GDM1 (cell line): ENCODE measurements around the gene ST6GALNAC3.
A peak's percentile ranks its signal among the peaks of the same experiment; 100 is the strongest.
"Not testable (repeated sequence)": the region's sequence is repeated elsewhere in the genome, so short reads cannot be mapped to it uniquely, and the experiment has no call there.

Experiments
- DNase-seq: peaks from one replicate; lab custom pipeline; 2025; lab: John Stamatoyannopoulos, UW

Gene ST6GALNAC3

DNA sequence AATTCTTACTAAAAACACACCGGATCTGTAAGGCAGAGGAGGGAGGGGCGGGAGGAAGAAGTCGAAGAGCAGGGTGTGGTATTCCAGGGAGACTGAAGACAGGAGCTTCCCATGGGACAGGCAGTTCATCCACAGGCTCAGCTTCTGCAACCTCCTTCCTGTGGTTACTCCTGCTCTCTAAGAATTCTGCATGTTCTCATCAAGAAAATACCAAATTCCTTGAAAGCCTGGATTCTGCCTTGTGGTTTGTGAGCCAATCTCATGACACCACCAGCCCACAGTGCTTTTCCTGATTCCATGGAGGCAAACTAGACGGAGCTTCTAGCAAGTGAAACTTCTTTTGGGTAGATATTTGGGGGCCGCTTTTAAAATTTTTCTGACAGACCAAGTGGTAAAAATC is 1.1 kb upstream of the ST6GALNAC3 start:
- no peak for DNase-seq

DNA sequence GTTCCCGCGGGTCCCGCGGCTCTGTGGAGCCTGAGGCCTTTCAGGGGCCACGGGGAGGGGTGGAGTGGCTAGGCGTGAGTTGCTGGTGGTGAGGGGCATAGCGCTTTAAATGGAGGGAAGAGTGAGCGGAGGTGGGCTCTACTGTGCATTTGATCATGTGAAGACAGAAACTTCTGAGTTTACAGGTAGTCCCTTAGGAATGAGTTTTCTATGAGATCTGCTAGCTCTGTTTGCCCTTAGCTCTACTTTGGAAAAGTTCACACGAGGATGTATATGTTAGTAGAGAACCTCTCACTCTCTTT is 593 bp downstream of the ST6GALNAC3 start:
- DNase-seq, result no peak

DNA sequence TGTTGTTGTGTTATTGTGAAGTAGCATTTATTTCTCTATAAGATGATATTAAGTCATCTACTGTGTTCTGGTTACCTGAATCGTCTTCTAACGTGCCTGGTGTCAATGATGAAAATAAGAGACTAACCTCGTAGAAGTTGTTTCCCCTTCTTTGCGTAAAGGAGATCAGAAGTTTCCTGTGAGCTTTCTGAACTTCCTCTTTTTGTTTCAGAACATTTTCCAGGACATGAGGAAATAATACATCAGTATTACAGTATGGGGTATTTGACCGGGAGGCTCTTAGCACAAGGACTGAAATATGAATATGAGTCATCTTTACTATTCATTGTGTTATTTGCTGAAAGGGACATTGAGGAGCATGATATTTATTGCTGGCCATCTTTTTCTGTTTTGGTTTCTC is 1.3 kb downstream of the ST6GALNAC3 start:
- DNase-seq, result peak; percentile 55

DNA sequence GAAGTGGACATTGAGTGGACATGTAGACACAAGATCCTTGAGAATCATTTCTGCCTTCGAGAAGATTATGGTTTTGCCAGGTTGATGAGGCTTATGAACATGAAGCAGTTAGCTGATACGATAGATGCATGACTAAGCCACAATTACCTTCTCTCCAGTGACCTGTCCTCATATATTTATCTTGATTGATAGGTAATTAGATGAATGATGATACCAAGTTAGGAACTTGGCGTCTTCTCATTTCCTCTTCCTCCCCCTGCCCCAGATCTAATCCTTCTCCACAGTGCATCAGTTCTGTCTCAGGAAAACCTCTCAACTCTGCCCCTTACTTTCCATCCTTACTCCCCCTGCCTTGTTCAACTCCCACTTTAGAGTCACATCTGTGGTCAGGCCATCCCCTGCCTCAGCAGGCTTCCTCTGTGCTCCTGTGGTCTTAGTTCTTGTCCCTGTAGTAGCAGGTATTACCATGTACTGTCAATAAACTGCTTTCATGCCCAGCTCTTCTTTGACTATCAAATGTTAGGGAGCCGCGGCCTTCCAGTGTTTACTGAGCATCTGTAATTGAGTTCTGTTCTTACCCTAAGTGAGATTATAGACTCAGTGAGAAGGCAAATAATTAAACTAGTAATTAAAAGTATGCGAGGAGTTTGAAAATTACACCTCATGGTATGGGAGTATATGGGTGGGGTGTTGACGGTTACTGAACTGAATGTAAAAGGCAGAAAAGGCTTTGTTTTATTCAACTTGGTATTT is 5.1 kb downstream of the ST6GALNAC3 start:
- no peak for DNase-seq

DNA sequence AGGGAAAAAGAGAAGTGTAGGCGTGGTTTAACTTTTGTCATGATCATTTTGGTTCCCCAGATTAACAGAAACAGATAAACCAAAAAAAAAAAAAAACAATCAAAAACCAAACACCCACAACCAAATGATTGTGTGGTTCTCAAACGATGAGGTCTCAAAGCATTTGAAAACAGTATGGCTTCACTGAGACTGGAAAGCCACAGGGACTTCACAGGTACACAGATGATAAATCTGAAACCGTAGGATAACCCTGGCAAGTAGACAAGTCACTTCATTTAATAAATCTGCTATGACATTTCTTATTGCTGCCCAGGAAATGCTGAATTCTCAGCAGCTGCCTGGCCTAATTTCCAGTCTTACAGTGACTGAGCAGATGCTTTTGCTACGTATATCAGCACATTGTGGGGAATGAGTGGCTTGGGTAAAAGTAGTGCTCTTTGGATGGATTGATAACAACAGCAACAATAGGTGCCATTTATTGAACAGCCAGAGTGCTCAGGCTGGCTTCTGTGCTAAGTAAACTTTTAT is 6.1 kb downstream of the ST6GALNAC3 start:
- DNase-seq, result no peak

DNA sequence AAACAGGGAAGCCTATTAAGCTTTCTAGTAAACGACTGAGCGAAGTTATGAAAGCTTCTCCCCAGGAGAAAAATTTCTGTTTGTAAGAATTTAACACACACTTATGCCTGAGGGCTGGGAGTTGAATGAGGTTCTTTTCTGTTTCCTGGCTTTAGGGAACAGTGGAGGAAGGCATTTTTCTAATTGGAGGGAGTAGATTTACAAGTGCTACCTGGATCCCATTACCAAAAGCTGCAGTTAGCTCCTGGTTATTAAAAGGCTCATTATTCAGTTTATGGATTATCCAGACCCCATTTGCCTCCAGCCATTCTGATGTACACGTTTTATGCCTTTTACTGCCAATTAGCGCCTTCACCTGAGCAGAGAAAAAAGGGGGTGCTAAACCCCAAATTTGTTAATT is 7.5 kb downstream of the ST6GALNAC3 start:
- DNase-seq, result no peak

DNA sequence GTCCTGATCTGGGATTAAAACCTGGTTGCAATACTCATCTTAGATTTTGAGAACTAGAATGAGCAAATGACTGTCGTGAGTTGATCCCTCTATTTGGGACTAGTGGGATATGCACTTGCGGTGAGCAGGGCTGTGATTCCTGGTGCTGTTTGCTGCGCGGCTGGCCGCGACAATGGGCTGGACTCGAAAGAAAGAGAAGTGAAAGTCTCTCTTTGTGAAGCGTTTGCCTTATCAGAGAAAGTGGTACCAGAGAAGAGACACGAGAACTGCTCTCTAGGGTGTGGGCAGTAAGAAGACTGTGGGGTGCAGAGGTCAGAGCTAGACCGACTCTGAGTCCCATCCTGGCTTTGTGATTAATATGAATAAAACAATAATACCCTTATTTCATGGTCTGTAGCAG is 8.6 kb downstream of the ST6GALNAC3 start:
- no peak for DNase-seq

DNA sequence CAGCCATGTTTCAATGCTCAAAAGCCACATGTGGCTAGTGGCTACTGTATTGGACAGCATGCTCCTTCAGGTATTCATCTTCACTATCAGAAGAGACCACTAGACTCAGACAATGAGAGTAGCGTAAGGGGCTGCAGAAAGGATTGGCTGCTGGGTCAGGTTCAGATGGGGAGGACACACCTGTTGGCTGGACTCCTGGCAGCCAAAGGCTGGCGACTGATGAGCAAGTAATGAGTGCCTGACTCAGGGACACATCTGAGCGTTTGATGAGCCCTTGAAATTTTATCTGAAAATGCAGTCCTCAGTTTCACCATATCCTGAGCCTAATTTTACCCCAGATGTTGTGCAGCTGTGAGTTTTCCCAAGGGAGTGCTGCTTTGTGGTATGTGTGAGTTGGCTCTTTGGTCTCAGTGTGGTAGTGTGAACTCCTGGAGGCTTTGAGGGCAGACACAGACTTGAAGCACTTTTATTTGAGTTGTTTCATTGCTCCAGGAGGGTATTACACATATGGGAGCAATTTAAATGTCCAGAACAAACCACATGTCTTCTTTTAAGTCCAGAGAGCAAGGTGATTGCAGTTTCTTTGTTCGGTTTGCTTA is 9.6 kb downstream of the ST6GALNAC3 start:
- DNase-seq, result no peak

DNA sequence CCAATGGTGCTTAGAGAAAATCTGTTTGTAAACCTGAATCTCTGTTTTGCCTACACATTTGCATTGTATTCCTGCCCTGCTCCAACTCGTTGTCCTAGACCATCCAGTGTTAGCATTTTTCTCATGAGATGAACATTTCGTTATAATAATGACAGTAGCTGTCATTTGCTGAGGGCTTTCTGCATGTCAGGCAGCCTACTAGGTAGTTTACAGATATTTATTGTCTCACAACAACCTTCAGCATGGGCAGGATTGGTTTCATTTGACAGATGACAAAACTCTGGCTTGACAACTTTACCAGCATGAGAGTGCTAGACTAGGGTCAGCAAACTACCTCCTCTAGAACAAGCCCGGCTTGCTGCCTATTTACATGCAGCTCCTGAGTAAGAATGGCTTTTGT is 10.1 kb downstream of the ST6GALNAC3 start:
- no peak for DNase-seq

DNA sequence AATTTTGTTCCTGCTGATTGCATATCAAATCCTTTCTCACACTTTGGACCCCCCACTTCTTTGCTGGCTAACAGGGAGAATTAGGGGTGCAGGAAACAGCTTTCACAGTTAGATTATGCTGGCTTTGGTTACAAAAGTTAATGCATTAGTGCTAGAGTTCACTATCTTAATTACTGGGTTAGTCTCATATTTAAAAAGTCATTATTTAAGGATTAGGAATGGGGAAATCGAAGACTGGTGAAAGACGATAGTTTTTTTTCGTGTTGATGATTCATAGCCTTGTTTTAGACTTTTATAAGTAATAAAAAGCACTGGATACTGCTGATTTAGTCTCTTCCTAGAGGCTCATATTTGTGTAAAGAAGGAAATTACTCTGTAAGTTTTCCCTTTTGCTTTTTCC is 11.6 kb downstream of the ST6GALNAC3 start:
- DNase-seq, result no peak

DNA sequence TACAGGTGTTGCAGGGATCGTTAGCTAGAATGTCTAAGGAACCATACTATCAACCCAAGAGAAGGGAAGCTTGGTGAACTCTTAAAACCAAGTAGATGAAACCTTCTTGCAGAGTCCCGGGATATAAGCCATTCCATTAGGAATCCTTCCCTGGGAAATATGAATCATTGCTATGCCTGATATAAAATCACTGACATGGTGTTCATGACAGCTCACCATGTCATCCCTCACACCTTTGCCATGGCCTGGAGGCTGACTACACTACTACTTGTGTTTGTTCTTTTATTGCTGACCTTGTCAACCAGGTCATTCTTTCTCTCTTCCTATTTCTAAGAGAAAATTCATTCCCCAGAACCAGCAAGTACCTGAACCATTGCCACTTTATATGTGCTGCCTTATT is 12.1 kb downstream of the ST6GALNAC3 start:
- DNase-seq, result no peak

DNA sequence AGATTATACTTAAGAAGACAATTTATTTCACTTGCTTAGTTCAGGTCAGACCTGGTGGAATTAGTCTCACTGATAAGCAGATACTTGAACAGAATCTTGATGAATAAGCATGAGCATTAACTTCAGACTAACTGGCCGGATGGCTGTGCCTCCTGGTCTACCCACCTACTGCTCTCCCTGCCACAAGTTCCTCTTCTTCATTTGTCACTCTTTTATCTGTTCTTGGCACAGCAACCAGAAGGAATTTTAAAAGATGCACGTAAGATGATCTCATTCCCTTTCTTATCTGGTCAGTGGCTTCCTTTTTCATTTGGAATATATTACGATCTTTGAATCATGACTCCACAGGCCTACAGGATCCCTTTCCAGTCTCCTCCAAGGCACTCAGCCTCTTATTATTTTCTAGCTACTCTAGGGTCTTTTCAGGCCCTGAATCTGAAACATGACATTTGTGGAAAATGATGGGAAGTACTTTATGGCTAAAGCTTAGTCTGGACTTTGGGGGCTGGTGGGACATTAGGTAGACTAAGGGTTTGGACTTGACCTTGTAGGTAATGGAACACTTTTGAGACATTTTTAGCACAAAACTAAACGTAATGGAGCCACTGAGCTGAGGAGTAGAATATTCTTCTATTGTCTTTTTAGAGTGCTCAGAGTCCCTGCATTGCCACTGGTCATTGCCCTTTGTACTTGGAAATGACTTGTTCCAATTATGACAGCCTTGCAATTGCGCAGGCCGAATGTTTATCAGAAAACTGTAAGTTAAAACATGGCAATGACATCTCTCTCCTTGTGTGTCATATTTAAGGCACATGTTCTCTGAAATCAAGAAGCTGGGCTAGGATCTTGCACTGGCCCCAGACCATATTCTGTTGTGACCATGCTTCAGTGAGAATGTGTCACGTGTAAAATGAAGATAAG is 16.0 kb downstream of the ST6GALNAC3 start:
- DNase-seq, result peak; percentile 56

DNA sequence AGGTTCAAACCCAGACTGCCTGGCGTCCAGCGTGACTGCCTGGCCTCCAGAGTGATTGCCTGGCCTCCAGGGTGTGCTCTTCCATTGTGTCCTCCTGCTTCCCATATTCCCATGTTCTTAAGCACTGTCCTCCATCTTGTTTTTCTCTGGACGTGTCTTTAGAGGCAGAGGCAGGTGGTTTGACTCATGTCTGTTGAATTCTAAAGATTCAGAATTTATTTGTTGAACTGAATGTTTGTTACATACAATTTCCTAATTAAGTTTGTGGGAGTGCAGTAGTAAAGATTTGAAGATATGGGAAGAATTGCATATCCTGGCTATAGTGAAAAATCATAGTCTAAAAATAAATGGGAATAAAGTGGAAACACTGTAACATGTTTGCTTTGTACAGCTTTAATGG is 18.3 kb downstream of the ST6GALNAC3 start:
- DNase-seq, result no peak

DNA sequence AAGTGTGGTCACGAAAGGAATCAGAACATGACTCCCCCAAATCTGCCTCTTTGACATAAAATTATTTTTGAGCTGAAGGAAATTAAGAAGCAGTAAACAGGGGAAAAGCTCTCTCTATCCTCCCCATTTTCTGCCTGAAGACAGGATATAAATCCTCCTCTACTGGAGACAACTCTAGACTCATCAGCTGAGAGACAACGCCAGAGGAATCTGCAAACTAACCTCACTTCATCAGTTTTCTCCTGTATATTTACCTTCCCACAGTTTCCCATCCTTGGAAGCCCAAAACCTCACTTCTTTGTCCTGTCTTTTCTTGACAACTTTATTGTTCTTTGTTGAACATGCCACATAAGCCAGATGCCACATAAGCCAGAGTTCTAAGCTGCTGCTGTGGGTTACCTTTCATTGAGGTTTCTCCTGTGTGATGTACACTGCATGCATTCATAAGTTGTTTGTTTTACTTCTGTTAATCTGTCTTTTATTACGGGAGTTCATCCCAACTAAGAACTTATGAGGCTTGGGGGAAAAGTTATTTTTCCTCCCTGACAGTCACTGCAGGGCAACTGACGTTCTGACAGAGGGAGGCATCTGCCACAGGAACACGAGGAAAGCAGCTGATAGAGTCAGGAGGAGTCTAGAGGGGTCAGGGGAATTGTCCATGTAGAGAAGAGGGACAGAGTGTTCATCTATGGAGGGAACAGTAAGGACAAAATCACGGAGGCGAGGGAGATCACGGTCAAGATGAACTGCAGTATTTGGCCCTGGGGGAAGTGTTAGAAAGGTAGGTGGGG is 19.2 kb downstream of the ST6GALNAC3 start:
- no peak for DNase-seq

DNA sequence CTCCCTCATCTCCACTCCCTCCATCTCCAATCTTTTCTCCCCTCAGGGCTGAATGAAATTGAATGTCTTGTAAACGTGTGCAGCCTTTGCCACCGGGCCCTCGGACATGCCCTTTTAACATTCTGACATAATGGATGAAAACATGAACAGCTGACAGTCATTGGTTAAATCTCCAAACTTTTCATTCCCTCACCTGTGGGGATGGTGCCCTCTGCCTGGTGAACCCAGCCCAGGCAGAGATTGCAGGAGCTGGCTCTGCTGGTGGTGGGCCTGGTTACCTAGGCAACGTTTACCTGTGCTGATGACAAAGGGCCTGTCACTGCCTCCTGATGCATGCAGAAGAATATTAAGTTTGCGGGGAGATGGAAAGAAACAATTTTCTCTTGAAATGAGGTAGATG is 21.3 kb downstream of the ST6GALNAC3 start:
- DNase-seq, result no peak

DNA sequence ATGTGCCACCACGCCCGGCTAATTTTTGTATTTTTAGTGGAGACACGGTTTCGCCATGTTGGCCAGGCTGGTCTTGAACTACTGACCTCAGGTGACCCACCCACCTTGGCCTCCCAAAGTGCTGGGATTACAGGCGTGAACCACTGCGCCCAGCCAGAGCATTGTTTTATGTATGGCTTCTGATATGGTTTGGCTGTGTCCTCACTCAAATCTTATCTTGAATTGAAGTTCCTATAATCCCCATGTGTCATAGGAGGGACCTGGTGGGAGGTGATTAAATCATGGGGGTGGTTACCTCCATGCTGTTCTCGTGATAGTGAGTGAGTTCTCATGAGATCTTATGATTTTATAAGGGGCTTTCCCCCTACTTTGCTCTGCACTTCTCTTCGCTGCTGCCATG is 22.5 kb downstream of the ST6GALNAC3 start:
- DNase-seq, result not testable (repeated sequence)

DNA sequence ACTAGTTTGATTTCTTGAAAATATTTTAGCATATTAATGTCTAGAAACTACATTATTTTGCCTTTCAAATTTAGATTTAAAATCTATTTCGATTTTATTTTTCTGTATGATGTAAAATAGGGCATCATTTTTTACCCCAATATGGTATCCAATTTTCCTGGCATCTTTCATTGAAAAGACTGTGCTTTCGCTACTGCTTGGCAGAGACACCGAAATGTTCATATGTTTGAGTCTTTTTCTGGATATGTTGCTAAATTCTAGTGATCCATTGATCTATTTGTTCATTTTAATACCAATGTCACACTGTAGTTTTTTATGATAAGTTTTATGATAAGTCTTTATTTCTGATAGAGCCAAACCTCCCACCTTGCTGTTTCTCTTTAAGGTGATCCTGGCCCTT is 24.3 kb downstream of the ST6GALNAC3 start:
- no peak for DNase-seq

DNA sequence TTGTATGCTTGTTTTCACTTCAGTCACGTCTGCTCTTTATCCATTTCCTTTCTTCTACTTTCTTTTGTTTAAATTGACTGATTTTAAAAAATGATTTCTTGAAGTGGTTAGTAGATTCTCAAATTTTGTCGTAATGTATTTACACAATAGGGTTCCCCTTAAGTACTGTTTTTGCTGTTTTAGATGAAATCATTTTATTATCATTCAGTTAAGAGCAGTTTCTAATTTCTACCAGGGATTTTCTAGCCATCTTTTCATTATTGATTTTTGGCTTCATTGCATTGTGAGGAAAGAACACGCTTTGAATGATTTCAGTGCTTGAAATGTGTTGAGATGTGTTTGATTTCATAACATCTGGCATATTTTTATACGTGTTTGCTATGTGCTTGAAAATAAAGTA is 27.0 kb downstream of the ST6GALNAC3 start:
- no peak for DNase-seq

DNA sequence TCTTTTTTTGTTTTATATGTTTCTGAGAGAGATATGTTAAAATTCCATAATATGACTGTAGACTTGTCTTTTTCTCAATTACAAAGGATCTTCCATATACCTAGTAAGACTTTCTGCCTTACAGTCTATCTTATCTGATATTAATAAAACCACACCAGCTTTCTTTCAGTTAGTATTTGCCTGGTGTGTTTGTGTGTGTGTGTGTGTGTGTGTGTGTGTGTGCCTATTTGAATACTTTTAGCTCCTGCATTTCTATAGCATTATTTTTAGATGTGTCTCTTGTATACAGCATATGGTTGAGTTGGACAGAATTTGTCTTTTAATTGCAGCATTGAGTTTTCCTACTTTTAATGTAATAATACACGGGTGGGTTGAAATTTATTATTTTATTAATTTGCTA is 27.5 kb downstream of the ST6GALNAC3 start:
- DNase-seq, result no peak

DNA sequence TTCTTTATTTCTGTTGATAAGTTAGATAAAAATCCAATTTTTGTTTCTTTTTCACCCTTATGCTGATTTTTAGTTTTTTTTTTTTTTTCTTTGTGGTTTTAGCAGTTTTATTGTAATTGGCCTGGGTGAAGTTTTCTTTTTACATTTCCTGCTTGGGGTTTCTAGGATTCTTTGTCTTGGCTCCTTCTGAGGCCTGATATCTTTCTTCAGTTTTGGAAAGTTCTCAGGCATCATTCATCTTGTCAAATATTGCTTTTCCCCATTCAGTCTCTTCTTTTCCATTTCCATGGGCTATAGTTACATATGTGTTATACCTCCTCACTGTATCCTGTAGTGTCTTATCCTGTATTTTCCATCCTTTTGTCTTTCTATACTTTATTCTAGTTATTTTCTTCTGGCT is 28.5 kb downstream of the ST6GALNAC3 start:
- DNase-seq, result no peak

DNA sequence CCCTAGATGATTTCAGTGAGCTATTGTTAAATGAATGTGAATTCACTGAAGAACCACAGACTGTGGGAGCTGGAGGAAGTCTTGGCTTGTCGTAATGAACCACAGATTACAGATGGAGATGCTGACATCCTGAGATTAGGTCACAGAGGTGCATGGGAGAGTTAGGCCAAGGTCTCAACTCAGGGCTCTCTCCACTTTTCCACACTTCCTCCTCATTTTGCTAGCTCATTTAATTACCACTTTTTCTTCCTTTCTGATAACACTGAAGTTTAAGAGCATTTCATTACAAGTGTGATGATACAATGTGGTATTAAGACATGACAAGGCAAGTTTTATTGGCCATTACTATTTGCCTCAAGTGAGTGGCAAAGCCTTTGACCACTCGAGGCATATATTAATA is 30.8 kb downstream of the ST6GALNAC3 start:
- DNase-seq, result peak; percentile 55

DNA sequence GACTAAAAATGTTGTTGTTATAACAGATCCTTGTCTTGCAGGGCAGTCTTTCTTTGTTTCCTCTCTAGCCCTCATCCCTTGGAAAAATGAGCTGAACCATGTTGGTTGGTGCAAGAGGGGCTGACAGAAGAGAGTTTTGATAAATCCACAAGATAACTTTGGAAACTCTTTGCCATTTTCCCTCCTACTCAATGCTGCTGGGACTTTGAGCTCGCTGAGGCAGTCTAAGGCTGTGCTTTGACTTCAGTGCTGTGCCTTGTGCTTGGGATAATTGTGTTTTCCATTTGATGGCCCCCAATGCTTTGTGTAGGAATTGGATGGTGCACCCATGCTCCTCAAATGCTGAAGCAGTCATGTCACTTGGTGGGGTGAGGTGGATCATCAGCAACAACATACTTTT is 31.7 kb downstream of the ST6GALNAC3 start:
- DNase-seq, result no peak
